CD14-positive monocyte (primary cell): ENCODE measurements around the gene TEX44. TPM values are rescaled to one million over a fixed set of nuclear protein-coding genes. Genes with fewer than 3 reads are reported as not detected.

Source experiments
- DNase-seq, 3 donors: peaks; one replicate each; pipeline ENCODE4 v3.0.0-alpha.2; 2011 to 2022
- H2AFZ ChIP-seq: 2 replicates; pipeline ENCODE4 v1.6.0; 2012; ENCODE audit warnings: mild to moderate bottlenecking, low read depth, low read length, inconsistent platforms; ENCODE audit not compliant: insufficient read depth, poor library complexity, severe bottlenecking
- H3K27ac ChIP-seq, 2 donors: 1 replicate in 1 of 2; 2 replicates in 1 of 2; pipeline ENCODE4 v1.5.1; 2012 to 2013; ENCODE audit warnings: low read length in 2 of 2, control low read depth in 1 of 2, inconsistent platforms in 1 of 2, low read depth in 1 of 2, mild to moderate bottlenecking in 1 of 2
- H3K27me3 ChIP-seq, 2 donors: one replicate each; pipeline versions ENCODE4 v1.6.0 to v1.6.1; 2011 to 2013; ENCODE audit warnings: low read length in 2 of 2; ENCODE audit not compliant: control insufficient read depth in 2 of 2, insufficient read depth in 2 of 2
- H3K36me3 ChIP-seq, 2 donors: replicated peaks in 1 of 2; 1 replicate in 1 of 2; 2 replicates in 1 of 2; pipeline versions ENCODE4 v1.5.1 to v1.6.1; 2012 to 2013; ENCODE audit warnings: low read length in 2 of 2, control low read depth in 1 of 2, inconsistent platforms in 1 of 2, mild to moderate bottlenecking in 1 of 2; ENCODE audit not compliant: insufficient read depth in 2 of 2, control insufficient read depth in 1 of 2
- H3K4me1 ChIP-seq, 2 donors: 1 replicate in 1 of 2; 2 replicates in 1 of 2; pipeline versions ENCODE4 v1.5.1 to v1.6.1; 2012 to 2013; ENCODE audit warnings: low read length in 2 of 2, control low read depth in 1 of 2, inconsistent platforms in 1 of 2, mild to moderate bottlenecking in 1 of 2, moderate library complexity in 1 of 2; ENCODE audit not compliant: insufficient read depth in 2 of 2, control insufficient read depth in 1 of 2
- H3K4me2 ChIP-seq: replicated peaks from 2 replicates; pipeline ENCODE3; 2012; ENCODE audit warnings: low read length, moderate library complexity, mild to moderate bottlenecking; ENCODE audit not compliant: poor library complexity, severe bottlenecking; ENCODE audit errors: extremely low read depth
- H3K4me3 ChIP-seq, 3 experiments: fragments of 200-600 bp in 1 of 3; sonication (generic) in 1 of 3; replicated peaks in 1 of 3; 1 replicate in 2 of 3; 2 replicates in 1 of 3; pipeline ENCODE4 v1.5.1; 2011 to 2013; ENCODE audit warnings: low read length in 3 of 3, mild to moderate bottlenecking in 3 of 3, control low read depth in 2 of 3, low read depth in 2 of 3, inconsistent platforms in 1 of 3, moderate library complexity in 1 of 3
- H3K79me2 ChIP-seq: 2 replicates; pipeline ENCODE4 v1.6.0; 2012; ENCODE audit warnings: mild to moderate bottlenecking, control low read depth, inconsistent platforms, low read length, moderate library complexity; ENCODE audit not compliant: insufficient read depth
- H3K9ac ChIP-seq: 2 replicates; pipeline ENCODE4 v1.6.0; 2017; ENCODE audit warnings: low read length, mild to moderate bottlenecking; ENCODE audit not compliant: insufficient read depth, poor library complexity, severe bottlenecking
- H3K9me3 ChIP-seq, 2 donors: replicated peaks in 1 of 2; 1 replicate in 1 of 2; 2 replicates in 1 of 2; pipeline versions ENCODE4 v1.5.1 to v1.6.1; 2012 to 2013; ENCODE audit warnings: low read length in 2 of 2, control low read depth in 1 of 2; ENCODE audit not compliant: control insufficient read depth in 1 of 2, insufficient read depth in 1 of 2
- H4K20me1 ChIP-seq: 2 replicates; pipeline ENCODE4 v1.6.0; 2012; ENCODE audit warnings: mild to moderate bottlenecking, low read length, control low read depth, moderate library complexity; ENCODE audit not compliant: insufficient read depth
- H3K27ac Mint-ChIP-seq, 7 donors: one replicate each; pipeline ENCODE4 v1.8.0; 2020; ENCODE audit warnings: mild to moderate bottlenecking in 7 of 7, mixed read lengths in 7 of 7, moderate library complexity in 6 of 7, inconsistent platforms in 2 of 7
- H3K27me3 Mint-ChIP-seq, 3 donors: one replicate each; pipeline ENCODE4 v1.8.0; 2021 to 2022; ENCODE audit warnings: low read depth in 3 of 3, mild to moderate bottlenecking in 3 of 3, mixed read lengths in 3 of 3, moderate library complexity in 3 of 3, inconsistent platforms in 1 of 3
- H3K36me3 Mint-ChIP-seq, 2 donors: one replicate each; pipeline ENCODE4 v1.8.0; 2020; ENCODE audit warnings: mixed read lengths in 2 of 2, inconsistent platforms in 1 of 2, mild to moderate bottlenecking in 1 of 2
- H3K4me1 Mint-ChIP-seq: one replicate; pipeline ENCODE4 v1.8.0; 2020; ENCODE audit warnings: mild to moderate bottlenecking, mixed read lengths
- H3K4me3 Mint-ChIP-seq, 2 donors: one replicate each; pipeline ENCODE4 v1.8.0; 2020; ENCODE audit warnings: mild to moderate bottlenecking in 2 of 2, mixed read lengths in 2 of 2, moderate library complexity in 1 of 2
- H3K9me3 Mint-ChIP-seq, 7 donors: one replicate each; pipeline ENCODE4 v1.8.0; 2020 to 2022; ENCODE audit warnings: mixed read lengths in 7 of 7, mild to moderate bottlenecking in 6 of 7, moderate library complexity in 6 of 7, inconsistent platforms in 2 of 7
- WGBS: methylation state at CpG from one replicate; pipeline ENCODE4 v1.1.5; 2013; ENCODE audit warnings: missing lambda C conversion rate; ENCODE audit not compliant: insufficient coverage; 5-methylcytosine and 5-hydroxymethylcytosine counted together
- intact Hi-C, 2 donors: fragments of 100-400 bp; cut with micrococcal nuclease; formaldehyde crosslinking; loops; one replicate each; pipeline versions ENCODE4 v1.15.0 to v1.15.1; 2023
- polyA plus RNA-seq, 3 donors: library from polyadenylated mRNA; depleted of rRNA in 1 of 3; unstranded in 2 of 3; stranded (reverse) in 1 of 3; fragments of 300-500 nt in 2 of 3; fragments of >200 nt in 1 of 3; fragmentation: Illumina TruSeq in 2 of 3; gene quantifications; 1 replicate in 2 of 3; 2 replicates in 1 of 3; pipeline ENCODE4 v1.2.3, GENCODE V29; 2012 to 2021
- TF ChIP-seq, protein P1 (sequence below): fragments of 200-600 bp; IDR thresholded peaks from one replicate; pipeline ENCODE4 v1.8.0; 2022; ENCODE audit warnings: antibody characterized with exemption, mild to moderate bottlenecking

The TEX44 gene
- polyA plus RNA-seq, 3 donors, result not detected

DNA sequence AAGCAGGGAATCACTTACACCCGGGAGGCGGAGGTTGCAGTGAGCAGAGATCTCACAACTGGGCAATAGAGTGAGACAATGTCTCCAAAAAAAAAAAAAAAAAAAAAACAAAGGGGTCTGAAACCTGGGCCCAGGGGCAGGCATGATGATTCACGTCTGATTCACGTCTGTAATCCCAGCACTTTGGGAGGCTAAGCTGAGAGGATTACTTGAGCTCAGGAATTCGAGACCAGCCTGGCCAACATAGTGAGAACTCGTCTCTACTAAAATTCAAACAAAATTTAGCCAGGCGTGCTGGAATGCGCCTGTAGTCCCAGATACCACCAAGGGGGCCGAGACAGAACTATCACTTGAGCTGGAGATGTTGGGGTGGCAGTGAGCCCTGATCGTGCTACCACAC lies 30.3 kb downstream of the TEX44 start:
- intact Hi-C loops, result no loop called here
- no peak for DNase-seq
- WGBS, result 95% methylated on average over 8 of the region's 10 CpGs
- Histone ChIP-seq H3K79me2 (no peaks in the 10 kb centered on the region), H3K9me3 (no peaks in the 10 kb centered on the region), H3K27me3 (no peaks in the 10 kb centered on the region), H3K4me1 (no peaks in the 10 kb centered on the region), H3K27ac (no peak overlapping the region), H3K36me3 (no peaks in the 10 kb centered on the region), H4K20me1 (no peaks in the 10 kb centered on the region), H2AFZ (no peak overlapping the region), H3K4me2 (no peak overlapping the region), H3K9ac (no peak overlapping the region), H3K4me3 (no peak overlapping the region)
- Mint-ChIP-seq H3K36me3 (no peaks in the 10 kb centered on the region), H3K4me1 (peaks cover 4% of the 10 kb centered on the region), H3K27me3 (peaks cover 0 to 8% (median 7%) of the 10 kb centered on the region in 3 donors), H3K27ac (no peak overlapping the region), H3K4me3 (no peak overlapping the region), H3K9me3 (peaks cover 0 to 2% (median 0%) of the 10 kb centered on the region in 7 donors)
- TF ChIP-seq, protein P1, sequence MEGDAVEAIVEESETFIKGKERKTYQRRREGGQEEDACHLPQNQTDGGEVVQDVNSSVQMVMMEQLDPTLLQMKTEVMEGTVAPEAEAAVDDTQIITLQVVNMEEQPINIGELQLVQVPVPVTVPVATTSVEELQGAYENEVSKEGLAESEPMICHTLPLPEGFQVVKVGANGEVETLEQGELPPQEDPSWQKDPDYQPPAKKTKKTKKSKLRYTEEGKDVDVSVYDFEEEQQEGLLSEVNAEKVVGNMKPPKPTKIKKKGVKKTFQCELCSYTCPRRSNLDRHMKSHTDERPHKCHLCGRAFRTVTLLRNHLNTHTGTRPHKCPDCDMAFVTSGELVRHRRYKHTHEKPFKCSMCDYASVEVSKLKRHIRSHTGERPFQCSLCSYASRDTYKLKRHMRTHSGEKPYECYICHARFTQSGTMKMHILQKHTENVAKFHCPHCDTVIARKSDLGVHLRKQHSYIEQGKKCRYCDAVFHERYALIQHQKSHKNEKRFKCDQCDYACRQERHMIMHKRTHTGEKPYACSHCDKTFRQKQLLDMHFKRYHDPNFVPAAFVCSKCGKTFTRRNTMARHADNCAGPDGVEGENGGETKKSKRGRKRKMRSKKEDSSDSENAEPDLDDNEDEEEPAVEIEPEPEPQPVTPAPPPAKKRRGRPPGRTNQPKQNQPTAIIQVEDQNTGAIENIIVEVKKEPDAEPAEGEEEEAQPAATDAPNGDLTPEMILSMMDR, result no peak

DNA sequence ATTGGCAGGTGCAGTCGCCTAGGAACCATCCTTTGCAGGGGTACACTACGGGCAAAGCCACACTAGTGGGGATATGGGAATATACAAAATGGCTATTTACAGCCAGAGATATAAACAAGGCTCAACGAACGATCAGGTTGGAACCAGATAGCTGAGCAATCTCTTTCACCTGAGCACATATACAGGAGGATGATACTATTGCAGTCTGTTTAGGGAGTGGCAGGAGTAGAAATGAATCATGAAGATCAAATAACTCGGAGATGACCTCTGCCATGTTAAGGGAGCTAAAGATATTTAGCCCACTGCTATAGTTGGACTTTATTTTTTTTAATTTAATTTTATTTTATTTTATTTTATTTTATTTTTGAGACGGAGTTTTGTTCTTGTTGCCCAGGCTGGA lies 33.8 kb downstream of the TEX44 start:
- H3K27ac Mint-ChIP-seq, result no peak overlapping the region
- Histone ChIP-seq H3K27ac (no peak overlapping the region), H3K79me2 (no peaks in the 10 kb centered on the region), H3K4me2 (no peak overlapping the region), H4K20me1 (no peaks in the 10 kb centered on the region), H3K4me3 (no peak overlapping the region), H3K9ac (no peak overlapping the region), H3K4me1 (peaks cover 0 to 2% of the 10 kb centered on the region in 2 donors), H3K36me3 (no peaks in the 10 kb centered on the region), H2AFZ (no peak overlapping the region), H3K27me3 (no peaks in the 10 kb centered on the region), H3K9me3 (no peaks in the 10 kb centered on the region)
- no peaks in the 10 kb centered on the region for H3K36me3 Mint-ChIP-seq
- peaks cover 0 to 2% (median 0%) of the 10 kb centered on the region in 7 donors for H3K9me3 Mint-ChIP-seq
- no peak for DNase-seq
- WGBS, result no CpG with 5 or more reads among the region's 6 CpGs
- TF ChIP-seq, protein P1, result no peak
- H3K27me3 Mint-ChIP-seq, result peaks cover 0 to 8% (median 7%) of the 10 kb centered on the region in 3 donors
- H3K4me1 Mint-ChIP-seq, result peaks cover 9% of the 10 kb centered on the region
- intact Hi-C loops, result no loop called here
- H3K4me3 Mint-ChIP-seq, result no peak overlapping the region
